Amniotic stem cell (primary cell): ENCODE results near the gene FBXL7.
"Not testable (repeated sequence)": the region's sequence is repeated elsewhere in the genome, so short reads cannot be mapped to it uniquely, and the experiment has no call there.

Experiments
- DNase-seq: peaks from one replicate; lab custom pipeline; 2025; lab: John Stamatoyannopoulos, UW

Gene FBXL7

DNA sequence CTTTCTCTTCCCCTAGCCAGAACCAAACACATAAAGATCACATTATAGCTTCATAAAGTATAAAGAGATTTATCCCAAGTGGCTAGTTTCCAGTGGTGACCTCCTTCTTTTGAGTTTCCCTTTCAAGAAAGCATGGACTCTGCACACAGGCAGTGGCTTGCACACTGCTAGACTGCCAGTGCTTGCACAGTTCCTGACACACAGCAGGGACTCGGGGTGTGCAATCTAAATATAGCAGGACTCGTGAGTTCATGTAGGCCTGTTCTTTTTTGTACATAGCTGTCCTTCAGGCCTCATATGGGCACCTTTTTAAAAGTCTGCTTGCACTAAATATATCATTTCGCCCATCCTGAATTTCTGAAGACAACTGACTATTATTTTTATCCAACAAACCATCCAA, 308.6 kb downstream of the FBXL7 start:
- DNase-seq, result no peak

DNA sequence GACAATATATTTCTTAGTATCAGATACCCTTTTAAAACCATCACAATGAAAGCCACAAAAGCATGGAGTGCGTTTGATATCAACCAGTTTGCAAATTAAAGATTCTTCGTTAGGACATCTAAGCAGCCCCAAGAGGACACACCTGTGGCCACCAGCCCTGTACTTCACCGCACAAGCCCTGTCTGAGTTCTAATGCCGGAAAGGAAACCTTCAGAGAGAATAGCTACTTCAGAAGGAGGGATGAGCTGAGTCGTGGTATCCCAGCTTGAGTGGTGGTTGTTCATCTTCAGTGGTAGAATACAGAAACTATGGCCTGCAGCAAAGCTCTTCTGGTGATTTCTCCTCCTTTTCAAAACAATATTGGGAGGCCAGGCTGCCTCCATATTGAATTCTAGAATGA, 319.6 kb downstream of the FBXL7 start:
- DNase-seq, result no peak

GRCh38 chr5:15821506-15821905, 321.5 kb downstream of the FBXL7 start:
- DNase-seq, result no peak

DNA sequence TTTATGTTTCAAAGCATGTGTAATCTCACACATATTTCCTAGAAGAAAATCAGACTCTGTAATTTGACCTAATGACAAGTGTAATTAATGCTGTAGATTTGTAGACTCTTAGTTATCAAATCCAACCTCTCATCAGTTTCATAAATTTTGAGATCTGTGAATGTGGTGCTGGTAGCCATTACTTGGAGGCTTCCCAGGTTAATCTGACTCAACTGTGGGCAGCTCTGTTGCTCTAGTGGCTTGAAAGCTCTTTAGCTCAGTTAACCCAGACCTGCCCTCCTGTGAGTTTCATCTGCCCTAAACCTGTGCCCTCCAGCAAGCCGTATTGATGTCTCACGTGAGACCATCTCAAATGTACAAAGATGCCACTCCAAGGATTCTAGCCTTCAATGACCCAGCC, 323.4 kb downstream of the FBXL7 start:
- DNase-seq, result no peak

GRCh38 chr5:15827741-15828140, 327.8 kb downstream of the FBXL7 start:
- no peak for DNase-seq

DNA sequence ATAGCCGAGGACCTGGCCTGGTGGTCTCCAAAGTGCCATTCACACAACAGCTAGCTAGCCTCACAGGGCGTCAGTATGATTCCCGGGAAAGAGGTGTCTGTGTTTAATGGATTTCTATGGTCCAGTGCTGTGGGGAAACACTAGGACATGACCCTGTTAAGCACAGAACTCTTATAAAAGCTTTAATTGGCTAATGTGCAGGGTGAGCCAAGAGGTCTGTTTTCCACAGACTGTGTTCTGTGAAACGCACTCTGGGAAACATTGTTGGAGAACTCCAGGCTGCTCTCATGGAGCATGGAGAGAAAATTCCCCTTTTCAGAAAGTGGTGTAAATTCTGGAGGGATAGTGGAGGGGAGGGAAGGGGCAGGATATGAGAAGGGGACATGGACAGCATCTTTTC, 331.4 kb downstream of the FBXL7 start:
- DNase-seq, result no peak

DNA sequence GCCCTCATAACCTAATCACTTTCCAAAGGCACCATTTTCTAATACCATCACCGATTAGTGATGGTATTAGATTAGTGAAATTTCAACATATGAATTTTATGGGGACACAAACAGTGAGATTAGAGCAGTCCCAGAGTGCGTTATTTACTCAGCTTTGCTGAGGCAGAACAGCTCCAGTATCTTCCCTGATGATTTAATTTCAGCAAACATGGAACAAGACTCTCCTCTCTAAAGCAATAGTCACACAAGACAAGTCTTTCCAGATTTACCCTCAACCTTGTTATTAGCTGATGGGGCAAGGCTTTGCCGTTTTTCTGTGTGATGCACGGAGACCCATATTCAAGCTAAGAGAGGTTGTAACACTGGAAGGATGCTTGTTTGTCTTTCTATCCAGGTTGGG, 333.4 kb downstream of the FBXL7 start:
- DNase-seq, result no peak

DNA sequence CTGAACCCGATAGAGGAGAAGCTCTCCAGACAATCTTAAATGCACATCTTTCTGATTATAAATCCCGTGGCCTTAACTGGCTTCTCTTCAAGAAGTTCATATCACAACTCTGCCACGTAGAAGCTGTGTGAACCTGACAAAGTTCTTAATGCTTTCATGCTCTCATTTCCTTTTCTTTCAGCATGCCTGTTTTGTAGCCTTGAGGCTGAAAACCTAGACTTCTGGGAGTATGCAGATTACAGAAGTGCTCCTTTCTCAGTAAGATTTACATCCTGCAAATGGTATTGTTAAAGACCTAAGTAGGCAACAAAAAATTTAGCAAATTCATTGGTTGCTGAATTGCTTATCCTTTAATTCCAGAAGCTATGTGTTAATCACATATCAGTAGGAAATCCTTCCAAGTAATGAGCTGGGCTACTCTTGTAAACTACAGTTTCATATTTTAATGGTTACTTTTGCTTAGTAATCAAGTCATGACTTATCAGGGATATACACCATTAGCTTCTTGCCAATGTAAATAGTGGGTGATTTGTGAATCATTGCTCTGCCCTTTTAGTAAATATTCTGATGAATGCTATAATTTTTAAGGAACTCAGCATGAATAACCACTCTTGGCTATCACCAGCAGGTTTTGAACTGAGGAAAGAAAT, 334.7 kb downstream of the FBXL7 start:
- DNase-seq, result peak; percentile 26

DNA sequence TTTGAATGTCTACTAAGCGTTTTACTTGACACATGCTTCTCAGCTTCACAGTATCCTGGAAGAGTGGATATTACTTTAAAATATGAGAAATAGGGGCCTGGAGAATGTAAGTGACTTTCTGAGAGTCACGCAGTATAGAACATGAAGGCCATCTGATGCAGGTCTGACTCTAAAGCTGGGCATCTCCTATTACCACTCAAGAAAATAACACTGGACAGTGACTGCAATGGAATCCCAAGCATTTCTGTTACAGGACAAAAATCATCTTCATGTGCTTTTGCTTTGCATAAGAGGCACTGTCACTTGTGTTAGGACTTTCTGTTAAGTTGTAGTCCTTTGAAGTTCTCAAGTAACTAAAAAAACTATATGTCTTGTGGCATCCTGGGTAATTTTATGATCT, 335.5 kb downstream of the FBXL7 start:
- DNase-seq, result no peak

DNA sequence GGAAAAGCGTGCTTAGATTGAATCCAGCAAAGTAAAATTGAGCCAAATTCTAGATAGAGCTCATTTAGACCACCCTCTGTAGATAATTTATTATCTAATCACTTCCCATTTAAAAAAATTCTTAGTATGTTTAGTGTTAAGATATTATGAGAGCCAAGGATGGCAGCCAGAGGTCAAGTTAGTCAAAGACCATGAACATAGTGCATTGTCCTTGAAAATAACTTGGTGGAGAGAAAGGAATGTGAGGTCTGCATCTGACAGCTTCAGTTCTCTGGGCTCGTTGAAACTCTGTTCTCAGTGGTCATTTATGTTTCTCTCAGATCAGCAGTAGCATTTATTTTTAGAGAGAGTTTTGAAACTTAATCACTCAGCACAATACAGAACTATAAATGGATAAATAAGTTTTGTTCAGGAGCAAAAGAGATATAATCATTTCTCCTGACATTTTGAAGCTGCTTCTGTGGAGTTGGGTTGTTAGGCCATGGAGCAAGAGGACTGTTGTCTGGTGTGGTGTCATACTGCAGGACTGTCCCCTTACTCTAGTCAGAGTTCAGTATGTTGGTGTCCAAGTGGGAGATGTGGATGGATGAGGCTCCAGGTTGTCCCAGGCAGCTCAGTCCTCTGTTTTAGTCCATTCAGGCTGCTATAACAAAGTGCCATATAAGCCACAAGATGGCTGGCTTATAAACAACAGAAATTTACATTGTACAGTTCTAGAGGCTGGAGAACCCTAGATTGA, 337.7 kb downstream of the FBXL7 start:
- no peak for DNase-seq

GRCh38 chr5:15844253-15844652, 344.3 kb downstream of the FBXL7 start:
- DNase-seq, result no peak

DNA sequence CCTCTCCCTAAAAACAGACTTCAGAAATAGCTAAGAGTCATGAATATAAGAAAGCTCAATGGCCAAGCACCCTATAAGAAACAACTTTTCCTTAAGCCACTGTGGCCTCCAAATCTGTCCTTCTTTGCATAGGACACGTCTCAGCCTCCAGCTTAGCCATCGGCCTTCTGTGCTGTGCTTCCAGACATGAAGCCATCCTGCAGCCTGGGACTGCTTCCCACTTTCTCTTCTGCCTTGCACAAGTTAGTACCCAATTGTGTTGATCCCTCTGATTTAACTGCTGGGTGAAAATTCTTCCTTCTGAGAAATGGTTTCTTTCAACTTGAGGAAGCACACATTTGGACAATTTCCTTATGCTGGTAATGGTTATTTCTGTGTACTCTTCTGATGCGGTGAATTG, 344.9 kb downstream of the FBXL7 start:
- DNase-seq, result no peak

GRCh38 chr5:15850536-15850935, 350.6 kb downstream of the FBXL7 start:
- no peak for DNase-seq

GRCh38 chr5:15850939-15851341, 351.0 kb downstream of the FBXL7 start:
- DNase-seq, result no peak

DNA sequence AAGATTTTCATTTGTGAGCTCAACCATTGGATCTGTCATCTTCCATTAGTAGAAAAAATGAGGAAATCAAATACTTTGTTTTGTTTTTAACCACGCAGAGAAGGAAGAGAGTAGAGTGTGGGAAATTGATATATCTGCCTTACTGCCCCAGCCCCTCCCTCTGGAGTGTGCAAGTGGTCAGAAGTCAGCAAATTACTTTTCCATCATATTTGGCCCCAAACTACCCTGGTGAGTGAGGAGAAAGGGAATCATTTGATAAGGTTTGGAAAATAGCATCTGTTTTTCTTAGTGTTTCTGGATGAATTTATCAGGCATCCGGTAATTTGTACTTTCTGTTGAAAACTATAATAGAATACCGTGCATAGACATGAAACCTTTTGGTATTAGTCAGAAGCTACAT, 352.2 kb downstream of the FBXL7 start:
- DNase-seq, result no peak

DNA sequence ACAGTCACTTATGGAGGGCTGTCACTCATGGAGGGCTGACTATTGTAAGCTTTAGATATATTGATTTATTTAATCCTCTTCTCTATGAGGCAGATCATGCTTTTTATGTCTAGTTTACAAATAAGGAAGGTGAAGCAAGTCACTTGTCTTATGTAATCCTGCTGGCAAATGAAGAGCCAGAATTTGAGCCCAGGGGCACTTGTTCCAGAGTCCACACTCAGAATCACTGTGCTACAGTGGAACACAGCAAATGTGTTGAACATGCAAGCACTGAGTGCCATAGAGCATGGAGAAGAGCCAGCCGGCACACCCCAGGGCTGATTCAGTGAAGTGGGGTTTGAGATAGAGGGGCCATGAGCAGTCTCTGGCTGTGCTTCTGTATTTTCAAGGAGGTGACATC, 353.0 kb downstream of the FBXL7 start:
- no peak for DNase-seq

DNA sequence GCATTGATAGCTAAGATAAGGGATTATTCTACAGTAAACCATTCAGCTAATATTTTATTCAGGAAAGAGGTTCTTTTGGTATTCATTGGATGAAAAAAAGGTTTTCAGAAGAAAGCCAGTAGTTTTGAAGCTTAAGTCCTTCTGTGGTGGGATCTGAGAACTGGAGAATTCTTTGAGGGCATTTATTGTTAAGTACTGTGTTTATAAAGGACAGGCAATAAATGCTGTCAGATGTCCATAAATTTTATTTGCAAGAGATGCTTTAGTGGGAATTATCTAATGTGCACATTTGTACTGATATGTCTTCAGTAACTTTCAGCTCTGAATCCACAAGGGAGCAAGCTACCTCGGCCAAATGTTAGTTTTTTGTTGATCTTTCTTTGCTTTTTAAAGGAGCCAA, 358.3 kb downstream of the FBXL7 start:
- no peak for DNase-seq

DNA sequence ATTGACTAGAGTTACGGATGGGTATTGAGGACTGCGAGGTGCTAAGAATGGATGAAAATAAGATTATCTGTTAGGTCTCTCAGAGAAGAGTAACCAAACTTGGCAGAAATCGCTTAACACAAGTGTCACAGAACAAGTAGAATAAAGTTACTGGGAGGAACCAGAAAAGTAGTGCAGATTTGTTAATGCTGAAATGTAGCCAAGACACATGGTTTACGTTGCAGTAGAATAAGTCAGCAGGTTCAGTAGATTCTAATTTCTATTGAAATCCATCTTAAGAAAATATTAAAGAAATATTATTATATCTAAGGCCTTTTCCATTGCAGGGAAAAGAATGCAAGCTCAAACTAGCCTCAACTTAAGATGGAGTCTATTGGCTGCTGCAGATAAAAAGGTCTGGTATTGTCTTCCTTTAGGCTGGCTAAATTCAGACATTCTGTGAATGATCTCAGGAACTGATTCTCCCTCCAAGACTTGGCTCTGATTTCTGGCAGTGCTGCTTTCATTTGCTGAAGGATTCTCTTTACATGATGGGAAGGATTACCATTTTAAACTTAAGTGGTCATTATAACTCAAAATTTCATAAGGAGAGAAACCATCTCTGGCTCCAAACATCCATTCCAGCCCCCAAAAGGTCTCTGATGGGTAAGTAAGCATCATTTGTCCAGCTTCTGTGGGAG, 364.7 kb downstream of the FBXL7 start:
- no peak for DNase-seq

GRCh38 chr5:15872259-15872658, 372.3 kb downstream of the FBXL7 start:
- not testable (repeated sequence) for DNase-seq

GRCh38 chr5:15877914-15878313, 377.9 kb downstream of the FBXL7 start:
- no peak for DNase-seq

DNA sequence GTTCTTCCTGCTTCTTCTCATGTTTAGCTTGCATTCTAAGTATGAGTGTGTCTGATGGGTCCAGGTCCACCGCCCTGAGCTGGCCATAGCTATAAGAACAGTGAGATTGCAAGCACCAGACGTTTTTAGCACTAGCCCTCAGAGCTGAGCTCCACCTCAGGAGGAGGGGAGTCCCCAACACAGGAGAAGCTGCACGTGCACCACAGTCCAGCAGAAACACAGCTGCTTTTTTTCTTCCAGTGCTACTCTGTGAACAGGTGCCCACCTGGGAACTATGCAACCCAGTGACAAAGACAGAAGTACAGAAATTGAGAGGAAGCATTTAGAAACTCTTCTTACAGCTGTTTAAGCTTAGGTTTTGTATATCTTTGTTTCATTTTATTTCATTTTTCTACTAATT, 380.2 kb downstream of the FBXL7 start:
- no peak for DNase-seq

DNA sequence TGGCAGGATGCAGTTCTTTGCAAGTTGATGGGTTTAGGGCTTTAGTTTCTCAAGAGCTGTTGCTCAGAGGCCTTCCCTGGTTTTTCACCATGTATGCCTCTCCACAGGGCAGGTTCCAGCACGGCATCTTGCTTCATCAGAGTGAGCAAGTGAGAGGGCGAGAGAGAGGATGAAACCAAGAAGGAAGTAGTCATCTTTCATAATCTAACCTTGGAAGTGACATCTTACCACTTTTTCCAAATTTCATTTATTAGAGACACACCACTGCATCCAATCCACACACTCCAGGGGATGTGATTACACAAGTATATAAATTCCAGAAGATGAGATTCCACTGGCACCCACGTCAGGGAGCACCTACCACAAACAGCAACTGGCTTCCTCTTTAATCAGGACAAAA, 385.2 kb downstream of the FBXL7 start:
- no peak for DNase-seq

DNA sequence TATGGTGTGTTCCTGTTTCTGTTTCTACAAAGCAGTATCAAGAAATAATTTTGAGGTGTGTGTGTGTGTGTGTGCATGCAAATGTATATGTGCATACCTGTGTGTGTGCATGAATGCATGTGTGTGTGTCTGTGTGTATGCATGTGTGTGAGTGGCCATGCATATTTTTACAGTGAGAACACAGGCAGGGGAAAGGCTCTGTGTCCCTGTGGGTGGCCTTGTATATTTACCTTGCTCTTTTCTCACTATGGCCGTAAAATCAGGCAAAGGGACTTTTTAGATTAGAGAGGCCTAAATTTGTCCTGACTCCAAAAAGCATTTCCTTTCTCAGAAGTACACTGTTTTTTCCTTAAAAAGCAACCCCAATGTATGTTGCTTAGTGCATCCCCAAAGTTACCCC, 386.2 kb downstream of the FBXL7 start:
- DNase-seq, result no peak
